Measurements from ENCODE around the gene CLEC16A.

DNA sequence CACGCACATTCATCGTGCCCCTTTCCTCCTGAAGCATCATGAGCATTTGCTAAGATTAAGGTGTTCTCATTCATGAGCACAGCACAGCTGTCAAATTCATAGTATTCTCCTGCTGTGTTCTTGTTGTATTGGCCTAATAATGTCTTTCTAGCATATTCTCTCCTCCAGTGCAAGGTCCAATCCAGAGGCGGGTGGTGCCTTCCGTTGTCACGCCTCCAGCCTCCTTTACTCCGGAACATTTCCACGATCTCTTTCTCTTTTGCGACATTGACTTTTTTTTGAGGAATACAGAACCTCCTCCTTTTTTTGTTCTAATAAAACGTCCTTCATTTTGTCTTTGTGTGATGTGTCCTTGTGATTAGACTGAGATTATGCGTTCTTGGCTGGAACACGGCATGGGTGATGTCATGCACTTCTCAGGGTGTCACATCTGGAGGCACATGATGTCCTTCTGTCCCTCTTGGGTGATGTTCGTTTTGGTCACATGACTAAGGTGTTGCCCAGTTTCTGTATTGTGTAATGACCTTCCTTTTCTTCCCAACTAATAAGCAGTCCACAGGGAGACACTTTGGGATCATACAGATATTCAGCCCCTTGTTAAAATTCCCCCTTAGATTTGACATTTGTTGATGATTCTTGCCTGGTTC, 66.3 kb downstream of the CLEC16A start:
- peak in 1 of 3 donors; percentile 38 for TF ChIP-seq POLR2AphosphoS5 (IDR thresholded peaks at IDR 0.05)
- TF ChIP-seq, protein P1, sequence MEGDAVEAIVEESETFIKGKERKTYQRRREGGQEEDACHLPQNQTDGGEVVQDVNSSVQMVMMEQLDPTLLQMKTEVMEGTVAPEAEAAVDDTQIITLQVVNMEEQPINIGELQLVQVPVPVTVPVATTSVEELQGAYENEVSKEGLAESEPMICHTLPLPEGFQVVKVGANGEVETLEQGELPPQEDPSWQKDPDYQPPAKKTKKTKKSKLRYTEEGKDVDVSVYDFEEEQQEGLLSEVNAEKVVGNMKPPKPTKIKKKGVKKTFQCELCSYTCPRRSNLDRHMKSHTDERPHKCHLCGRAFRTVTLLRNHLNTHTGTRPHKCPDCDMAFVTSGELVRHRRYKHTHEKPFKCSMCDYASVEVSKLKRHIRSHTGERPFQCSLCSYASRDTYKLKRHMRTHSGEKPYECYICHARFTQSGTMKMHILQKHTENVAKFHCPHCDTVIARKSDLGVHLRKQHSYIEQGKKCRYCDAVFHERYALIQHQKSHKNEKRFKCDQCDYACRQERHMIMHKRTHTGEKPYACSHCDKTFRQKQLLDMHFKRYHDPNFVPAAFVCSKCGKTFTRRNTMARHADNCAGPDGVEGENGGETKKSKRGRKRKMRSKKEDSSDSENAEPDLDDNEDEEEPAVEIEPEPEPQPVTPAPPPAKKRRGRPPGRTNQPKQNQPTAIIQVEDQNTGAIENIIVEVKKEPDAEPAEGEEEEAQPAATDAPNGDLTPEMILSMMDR (IDR thresholded peaks at IDR 0.05), result no peak

Measured in transverse colon (tissue), 4 donors.